CD4-positive, alpha-beta T cell treated with Interleukin-12 subunit alpha and Interleukin-12 subunit beta, for 1 hour (primary cell): ENCODE measurements around the gene RBM15.

Experiments used
- DNase-seq: peaks from one replicate; pipeline ENCODE4 v3.0.0-alpha.2; 2020

The RBM15 gene

DNA sequence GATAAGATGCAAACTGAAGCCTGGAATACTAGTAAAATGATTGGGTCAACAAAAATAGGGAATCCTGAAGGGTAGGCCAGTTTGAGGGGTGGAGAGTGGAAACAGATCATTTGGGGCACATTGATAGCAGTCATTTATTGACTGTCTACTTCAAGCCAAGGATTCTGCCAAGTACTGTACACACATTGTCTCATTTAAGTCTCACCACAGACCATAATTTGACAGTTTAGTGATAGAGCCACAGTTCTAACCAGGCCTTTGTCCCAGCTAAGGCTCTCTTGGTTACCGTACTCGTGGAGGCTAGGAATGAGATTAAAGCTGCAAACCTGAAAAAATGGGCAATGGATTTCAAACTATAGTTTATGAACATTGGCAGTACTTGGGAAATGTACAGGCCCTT, 11.2 kb downstream of the RBM15 start:
- DNase-seq = no peak

- DNase-seq = no peak
Measured at GRCh38 chr1:110355321-110355720, 16.1 kb downstream of the RBM15 start.

DNA sequence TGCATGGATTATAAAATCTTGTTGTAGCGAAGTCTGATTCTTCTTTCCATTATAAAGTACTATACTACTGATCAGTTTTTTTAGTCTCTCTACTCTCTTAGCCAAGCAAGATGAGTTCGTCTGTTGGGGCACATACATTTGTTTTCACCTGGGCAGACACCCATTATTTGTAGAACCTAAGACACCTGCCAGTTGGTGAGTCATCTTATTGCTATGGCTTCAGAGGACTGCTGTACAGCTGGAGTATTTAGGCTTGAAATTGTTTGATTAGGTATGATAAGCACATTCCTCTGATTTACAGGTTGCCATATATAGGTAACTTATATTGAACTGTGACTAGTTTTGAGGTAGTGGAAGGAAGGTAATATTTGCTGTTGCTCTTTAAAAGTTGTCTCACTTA, 17.2 kb downstream of the RBM15 start:
- DNase-seq = no peak

DNA sequence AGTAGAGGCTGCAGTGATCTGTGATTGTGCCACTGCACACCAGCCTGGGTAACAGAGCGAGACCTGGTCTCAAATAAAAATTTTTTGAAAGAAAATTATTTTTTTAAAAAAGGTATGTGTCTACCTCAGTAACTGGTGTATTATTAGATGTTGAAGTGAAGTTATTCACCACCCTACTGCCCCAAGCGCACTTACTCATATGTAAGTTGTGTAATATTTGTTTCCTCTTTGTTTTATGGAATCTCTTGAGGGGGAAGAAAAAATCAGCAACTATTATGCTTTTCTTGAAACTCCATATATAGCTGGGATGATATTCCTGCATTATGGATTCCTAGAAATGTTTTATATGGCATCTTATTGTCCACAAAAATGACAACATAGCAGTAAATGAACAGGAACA, 21.3 kb downstream of the RBM15 start:
- no peak for DNase-seq

- DNase-seq = no peak
Measured at GRCh38 chr1:110361856-110362255, 22.7 kb downstream of the RBM15 start.

GRCh38 chr1:110364221-110364620, 25.0 kb downstream of the RBM15 start:
- no peak for DNase-seq

GRCh38 chr1:110370827-110371226, 31.6 kb downstream of the RBM15 start:
- no peak for DNase-seq

DNA sequence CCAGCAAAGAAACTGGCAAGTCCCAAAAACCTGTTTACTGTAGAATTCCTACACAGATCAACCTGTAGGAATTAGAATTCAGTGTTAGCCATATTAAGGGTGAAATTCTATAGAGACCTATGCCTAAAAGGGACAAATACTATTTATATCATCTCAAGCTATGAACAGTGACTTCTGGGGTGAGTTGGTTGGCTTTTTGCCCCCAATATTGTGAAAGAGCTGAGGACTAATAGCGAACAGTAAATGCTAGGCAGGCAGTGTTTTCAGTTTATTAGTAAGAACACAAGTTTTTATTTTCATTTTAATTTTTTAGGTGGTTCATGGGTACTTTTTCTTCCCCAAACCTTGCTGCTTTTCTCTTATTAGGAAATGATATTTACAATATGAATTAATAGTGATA, 36.3 kb downstream of the RBM15 start:
- no peak for DNase-seq

GRCh38 chr1:110380672-110381283, 41.6 kb downstream of the RBM15 start:
- DNase-seq = no peak

DNA sequence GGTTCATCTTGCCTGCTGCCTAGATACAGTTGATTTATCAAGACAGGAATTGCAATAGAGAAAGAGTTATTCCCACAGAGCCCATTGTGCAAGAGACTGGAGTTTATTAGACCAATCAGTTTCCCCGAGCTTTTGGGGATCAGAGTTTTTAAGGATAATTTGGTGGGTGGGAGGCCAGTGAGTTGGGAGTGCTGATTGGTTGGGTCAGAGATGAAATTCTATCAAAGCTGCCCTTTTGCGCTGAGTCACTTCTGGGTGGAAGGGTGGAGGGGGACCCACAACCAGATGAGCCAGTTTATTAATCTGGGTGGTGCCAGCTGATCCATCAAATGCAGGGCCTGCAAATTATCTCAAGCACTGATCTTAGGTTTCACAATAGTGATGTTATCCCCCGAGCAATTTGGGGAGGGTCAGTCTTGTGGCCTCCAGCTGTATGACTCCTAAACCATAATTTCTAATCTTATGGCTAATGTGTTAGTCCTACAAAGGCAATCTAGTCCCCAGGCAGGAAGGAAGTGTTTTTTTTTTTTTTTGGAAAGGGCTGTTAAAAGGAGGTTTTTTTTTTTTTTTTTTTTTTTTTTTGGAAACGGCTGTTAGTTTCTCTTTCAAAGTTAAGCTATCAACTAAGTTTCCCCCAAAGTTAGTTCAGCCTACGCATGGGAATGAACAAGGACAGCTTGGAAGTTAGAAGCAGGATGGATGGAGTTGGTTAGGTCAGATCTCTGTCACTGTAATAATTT, 44.2 kb downstream of the RBM15 start:
- no peak for DNase-seq

GRCh38 chr1:110384581-110385321, 45.6 kb downstream of the RBM15 start:
- DNase-seq = no peak

- DNase-seq = no peak
Measured at GRCh38 chr1:110385369-110385768, 46.2 kb downstream of the RBM15 start.

DNA sequence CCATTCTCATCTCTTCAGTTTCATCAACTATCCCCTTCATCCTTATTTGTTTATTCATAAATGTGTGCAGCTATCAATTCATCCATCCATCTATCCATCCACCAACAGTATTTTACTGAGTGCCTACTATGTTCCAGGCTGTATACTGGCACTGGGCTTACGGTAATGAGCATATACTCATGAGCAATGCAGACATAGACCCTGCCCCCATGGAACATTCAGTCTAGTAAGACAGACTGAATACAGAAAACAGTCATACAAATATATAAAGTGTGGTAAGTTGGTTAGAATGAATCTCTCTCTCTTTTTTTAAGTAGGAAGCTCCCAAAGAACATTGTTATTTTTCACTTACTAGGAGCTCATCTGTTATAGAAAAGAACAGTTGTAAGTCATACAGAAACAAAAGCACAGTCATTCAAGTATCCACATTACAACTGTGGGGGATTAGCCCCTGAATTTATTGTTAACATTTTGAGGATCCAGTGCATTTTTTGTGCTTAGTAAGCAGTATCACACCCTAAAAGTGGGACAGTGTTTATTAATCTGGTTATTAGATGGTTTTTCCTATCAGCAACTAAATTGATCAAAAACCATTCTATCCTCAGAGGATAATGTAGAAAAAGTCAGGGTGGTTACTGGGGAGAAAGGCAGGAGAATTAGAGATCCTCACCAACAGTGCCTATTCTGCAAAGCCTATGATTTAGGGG, 48.0 kb downstream of the RBM15 start:
- no peak for DNase-seq

- no peak for DNase-seq
Measured at GRCh38 chr1:110390096-110390495, 50.9 kb downstream of the RBM15 start.

DNA sequence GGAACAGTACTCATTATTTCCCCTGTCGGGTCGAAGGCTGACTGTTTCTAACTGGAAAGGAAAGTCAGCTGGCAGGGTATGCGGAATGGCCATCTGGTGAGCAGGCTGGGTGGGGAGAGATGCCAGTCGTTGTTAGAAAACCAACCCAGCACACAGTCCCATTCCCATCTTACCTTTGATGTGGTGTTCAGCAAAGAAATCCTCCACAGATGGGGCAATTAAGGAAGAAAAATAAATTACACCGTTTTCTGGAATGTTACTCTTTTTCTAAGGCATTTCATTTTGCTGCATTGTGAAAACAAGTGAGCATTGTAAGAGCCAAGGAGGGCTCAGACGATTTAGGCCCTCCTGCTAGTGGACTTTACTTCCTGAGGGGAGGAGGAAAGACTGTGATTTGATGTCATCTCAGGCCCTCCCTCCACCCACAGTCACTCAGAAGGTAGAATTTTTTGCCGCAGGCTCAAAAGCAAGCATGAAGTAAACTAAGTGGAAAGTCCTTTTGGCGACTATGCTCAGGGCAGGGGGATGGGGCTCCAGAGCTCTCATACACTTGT, 51.6 kb downstream of the RBM15 start, which contains the start of gene SLC16A4:
TSS of gene SLC16A4 (minus strand) at position 335 of the 554 bp plus-strand sequence. CDS start 1,703 bp downstream, outside the sequence.
- no peak for DNase-seq

GRCh38 chr1:110393286-110393685, 54.1 kb downstream of the RBM15 start:
- DNase-seq = no peak

DNA sequence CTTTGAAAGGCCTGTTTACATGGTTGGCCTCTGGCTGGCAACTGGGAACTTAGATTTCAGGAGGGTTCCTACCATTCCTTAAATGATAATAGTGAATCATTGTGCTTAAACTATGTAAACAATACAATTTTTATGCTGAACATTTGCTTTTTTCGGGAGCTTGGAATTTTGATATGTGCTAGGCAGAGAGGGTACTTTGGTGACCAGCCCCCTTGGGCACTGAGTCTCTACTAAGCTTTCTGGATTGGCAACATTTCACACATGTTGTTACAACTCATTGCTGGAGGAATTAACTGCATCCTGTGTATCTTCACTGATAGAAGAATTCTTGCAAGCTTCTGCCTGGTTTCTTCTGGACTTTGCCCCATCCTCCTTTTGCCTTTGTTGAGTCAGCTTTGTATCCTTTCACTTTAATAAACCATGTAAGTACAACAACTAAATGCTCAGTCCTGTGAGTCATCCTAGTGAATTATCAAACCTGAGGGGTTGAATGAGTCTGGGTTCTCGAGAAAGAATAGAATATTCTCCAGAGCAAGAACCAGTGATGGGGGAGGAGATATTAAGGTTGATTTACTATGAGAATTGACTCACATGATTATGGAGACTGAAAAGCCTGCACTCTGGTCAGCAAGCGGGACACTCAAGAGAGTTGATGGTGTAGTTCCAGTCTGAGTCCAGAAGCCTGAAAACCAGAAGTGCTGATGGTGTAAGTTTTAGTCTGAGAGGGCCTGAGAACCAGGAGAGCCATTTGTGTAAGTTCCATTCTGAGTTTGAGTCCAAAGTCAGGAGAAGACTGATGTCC, 54.7 kb downstream of the RBM15 start:
- no peak for DNase-seq

- no peak for DNase-seq
Measured at GRCh38 chr1:110394493-110394820, 55.3 kb downstream of the RBM15 start.
